Epithelial cell of proximal tubule (primary cell): ENCODE measurements around the gene IFNLR1. TPM values are rescaled to one million over a fixed set of nuclear protein-coding genes. Genes with fewer than 3 reads are reported as not detected.
"Not testable (repeated sequence)": the region's sequence is repeated elsewhere in the genome, so short reads cannot be mapped to it uniquely, and the experiment has no call there.

Source experiments
- DNase-seq: peaks from one replicate; pipeline ENCODE4 v3.0.0-alpha.2; 2011; ENCODE audit warnings: low read depth
- H3K4me3 ChIP-seq: 2 replicates; pipeline ENCODE4 v1.5.1; 2011; ENCODE audit warnings: low read depth, mild to moderate bottlenecking, low read length
- CTCF ChIP-seq: conservative IDR thresholded peaks from 2 replicates; pipeline ENCODE4 v1.5.1; 2012; ENCODE audit warnings: low read depth, mild to moderate bottlenecking, low read length
- total RNA-seq: library from RNA; depleted of rRNA; stranded (reverse); fragments of >200 nt; gene quantifications from 2 replicates; pipeline ENCODE4 v1.2.3, GENCODE V29; 2015

Gene IFNLR1
- total RNA-seq, 1 donor from 2014 or later, result 3.6 TPM

- TF ChIP-seq CTCF, result no peak
- DNase-seq, result no peak
- H3K4me3 ChIP-seq, result no peak overlapping the region
Observed at GRCh38 chr1:24215226-24215814, 28.2 kb upstream of the IFNLR1 start.

- no peak overlapping the region for H3K4me3 ChIP-seq
- no peak for DNase-seq
- TF ChIP-seq CTCF, result no peak
Observed at GRCh38 chr1:24212376-24212775, 25.3 kb upstream of the IFNLR1 start.

GRCh38 chr1:24210195-24210627 lies 23.1 kb upstream of the IFNLR1 start:
- no peak for DNase-seq
- no peak for TF ChIP-seq CTCF
- H3K4me3 ChIP-seq, result no peak overlapping the region

- no peak overlapping the region for H3K4me3 ChIP-seq
- TF ChIP-seq CTCF, result no peak
- DNase-seq, result no peak
Observed at GRCh38 chr1:24209097-24209496, 22.0 kb upstream of the IFNLR1 start.

GRCh38 chr1:24207709-24208108 lies 20.6 kb upstream of the IFNLR1 start:
- no peak overlapping the region for H3K4me3 ChIP-seq
- no peak for DNase-seq
- no peak for TF ChIP-seq CTCF

GRCh38 chr1:24207395-24207687 lies 20.3 kb upstream of the IFNLR1 start:
- H3K4me3 ChIP-seq, DNase-seq: not testable (repeated sequence)

GRCh38 chr1:24206516-24207394 lies 19.7 kb upstream of the IFNLR1 start:
- DNase-seq, result no peak
- H3K4me3 ChIP-seq, result no peak overlapping the region
- TF ChIP-seq CTCF, result no peak
